HEK293T (cell line): ENCODE results near the gene TBCE.

ENCODE experiments used
- CTCF ChIA-PET: fragments of 350-600 bp; formaldehyde crosslinking; extraction: SDS; loops from one replicate; lab custom pipeline; 2021; ENCODE audit warnings: antibody characterized with exemption, inconsistent platforms; lab: Yijun Ruan, JAX
- POLR2A ChIA-PET: fragments of 350-600 bp; formaldehyde crosslinking; extraction: SDS; loops from one replicate; lab custom pipeline; 2020; ENCODE audit warnings: antibody characterized with exemption, inconsistent platforms; lab: Yijun Ruan, JAX
- DNase-seq: peaks from one replicate; pipeline ENCODE4 v3.0.0; 2012; ENCODE audit warnings: mixed read lengths; ENCODE audit errors: extremely low spot score
- ARNT ChIP-seq: fragments of 450-650 bp; IDR thresholded peaks from 2 replicates; pipeline ENCODE4 v1.6.1; 2017; ENCODE audit warnings: mild to moderate bottlenecking
- BHLHE40 ChIP-seq: fragments of 450-650 bp; IDR thresholded peaks from 2 replicates; pipeline ENCODE4 v1.6.1; 2016; ENCODE audit warnings: mild to moderate bottlenecking, moderate library complexity, borderline replicate concordance
- CTBP1 ChIP-seq: fragments of 450-650 bp; IDR thresholded peaks from 2 replicates; pipeline ENCODE4 v1.6.1; 2016; ENCODE audit warnings: borderline replicate concordance
- ELF4 ChIP-seq: fragments of 450-650 bp; IDR thresholded peaks from 2 replicates; pipeline ENCODE4 v1.6.1; 2017; ENCODE audit warnings: antibody characterized with exemption
- FOXA1 ChIP-seq: fragments of 450-650 bp; IDR thresholded peaks from 2 replicates; pipeline ENCODE4 v1.6.1; 2016; ENCODE audit warnings: mild to moderate bottlenecking
- FOXK2 ChIP-seq: fragments of 450-650 bp; IDR thresholded peaks from 2 replicates; pipeline ENCODE4 v1.6.1; 2016; ENCODE audit warnings: mild to moderate bottlenecking
- FOXM1 ChIP-seq: fragments of 450-650 bp; IDR thresholded peaks from 2 replicates; pipeline ENCODE4 v1.6.1; 2017; ENCODE audit warnings: mild to moderate bottlenecking, borderline replicate concordance
- HDGF ChIP-seq: fragments of 450-650 bp; IDR thresholded peaks from 2 replicates; pipeline ENCODE4 v1.6.1; 2017; ENCODE audit warnings: antibody characterized with exemption, borderline replicate concordance
- L3MBTL2 ChIP-seq: fragments of 450-650 bp; conservative IDR thresholded peaks from 2 replicates; pipeline ENCODE4 v1.6.1; 2016; ENCODE audit warnings: mild to moderate bottlenecking
- LEF1 ChIP-seq: fragments of 450-650 bp; IDR thresholded peaks from 2 replicates; pipeline ENCODE4 v1.6.1; 2017; ENCODE audit warnings: mild to moderate bottlenecking, borderline replicate concordance
- NFRKB ChIP-seq: fragments of 450-650 bp; IDR thresholded peaks from 2 replicates; pipeline ENCODE4 v1.6.1; 2016; ENCODE audit warnings: mild to moderate bottlenecking, moderate library complexity
- SP1 ChIP-seq: fragments of 450-650 bp; IDR thresholded peaks from 2 replicates; pipeline ENCODE4 v1.6.1; 2017
- SUZ12 ChIP-seq: fragments of 450-650 bp; IDR thresholded peaks from 2 replicates; pipeline ENCODE4 v1.6.1; 2016; ENCODE audit warnings: mild to moderate bottlenecking
- TARDBP ChIP-seq: fragments of 450-650 bp; IDR thresholded peaks from 2 replicates; pipeline ENCODE4 v1.6.1; 2016
- ZNF384 ChIP-seq: fragments of 450-650 bp; IDR thresholded peaks from 2 replicates; pipeline ENCODE4 v1.6.1; 2016
- TF ChIP-seq, protein P1 (sequence below): fragments of 450-650 bp; IDR thresholded peaks from 2 replicates; pipeline ENCODE4 v1.6.1; 2016

TBCE gene

DNA sequence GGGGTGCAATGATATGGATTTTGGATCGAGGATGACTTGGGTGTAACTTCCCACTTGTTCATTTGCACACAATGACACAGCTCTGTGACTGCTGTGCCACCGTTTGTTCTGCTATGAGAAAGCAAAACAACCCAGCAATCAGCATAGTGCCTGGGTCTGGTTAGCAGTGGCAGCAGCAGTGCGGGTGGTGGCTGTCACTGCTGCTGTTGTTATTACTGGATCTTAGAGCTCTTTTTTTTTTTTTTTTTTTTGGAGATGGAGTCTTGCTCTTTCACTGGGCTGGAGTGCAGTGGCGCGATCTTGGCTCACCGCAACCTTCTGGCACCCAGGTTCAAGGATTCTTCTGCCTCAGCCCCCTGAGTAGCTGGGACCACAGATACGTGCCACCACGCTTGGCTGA is 56.9 kb downstream of the TBCE start:
- ChIA-PET POLR2A (interaction anchor here (1.2 to 1.4 kb wide), 2 partner anchors 96 to 263 kb away, joined by 4 read pairs; partner anchors contain the start of genes ARID4B, GGPS1 and RBM34), CTCF (interaction anchor here (0.6 to 1.7 kb wide), 2 partner anchors 8 to 332 kb away, joined by 3 to 5 read pairs; no protein-coding TSS in a partner anchor)
- TF ChIP-seq FOXA1 (no peak), ZNF384 (peak; percentile 53; the same call in 1 of the 2 replicates), ARNT (no peak)
- DNase-seq: no peak

GRCh38 chr1:235425357-235425756 is 58.1 kb downstream of the TBCE start:
- ChIA-PET POLR2A (no interaction called here), CTCF (interaction anchor here (1.4 kb wide), 1 partner anchor 9 kb away, joined by 5 read pairs; no protein-coding TSS in a partner anchor)
- TF ChIP-seq LEF1 (no peak), HDGF (no peak), SP1 (no peak), ELF4 (no peak)
- no peak for DNase-seq

DNA sequence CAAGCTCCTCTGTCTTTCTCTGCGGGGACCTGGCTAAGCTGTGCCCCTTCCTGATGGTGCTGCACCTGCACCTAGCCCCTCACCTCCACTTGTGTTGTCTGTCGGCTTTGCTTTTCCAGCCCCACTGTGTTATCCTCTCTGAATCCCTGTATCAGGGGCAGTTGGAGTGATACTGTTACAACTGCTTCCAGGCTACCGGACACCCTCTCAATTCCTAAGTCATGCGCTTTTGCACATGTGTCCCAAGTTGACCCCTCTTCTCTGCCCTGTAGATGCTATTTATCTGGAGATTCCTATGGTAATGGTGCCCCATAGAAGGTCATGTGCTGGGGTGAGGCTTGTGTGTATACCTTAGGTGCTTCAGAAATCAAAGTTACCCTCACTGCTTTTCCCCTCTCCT is 58.9 kb downstream of the TBCE start:
- POLR2A ChIA-PET: no interaction called here
- no peak for DNase-seq
- TF ChIP-seq SP1 (no peak), SUZ12 (no peak), ELF4 (no peak), ZNF384 (no peak), BHLHE40 (no peak), LEF1 (no peak), NFRKB (no peak), CTBP1 (no peak), FOXK2 (no peak), FOXA1 (no peak), L3MBTL2 (no peak)
- TF ChIP-seq, protein P1, sequence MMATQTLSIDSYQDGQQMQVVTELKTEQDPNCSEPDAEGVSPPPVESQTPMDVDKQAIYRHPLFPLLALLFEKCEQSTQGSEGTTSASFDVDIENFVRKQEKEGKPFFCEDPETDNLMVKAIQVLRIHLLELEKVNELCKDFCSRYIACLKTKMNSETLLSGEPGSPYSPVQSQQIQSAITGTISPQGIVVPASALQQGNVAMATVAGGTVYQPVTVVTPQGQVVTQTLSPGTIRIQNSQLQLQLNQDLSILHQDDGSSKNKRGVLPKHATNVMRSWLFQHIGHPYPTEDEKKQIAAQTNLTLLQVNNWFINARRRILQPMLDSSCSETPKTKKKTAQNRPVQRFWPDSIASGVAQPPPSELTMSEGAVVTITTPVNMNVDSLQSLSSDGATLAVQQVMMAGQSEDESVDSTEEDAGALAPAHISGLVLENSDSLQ: no peak
- CTCF ChIA-PET: interaction anchor here (1.4 kb wide), 1 partner anchor 9 kb away, joined by 5 read pairs; no protein-coding TSS in a partner anchor

DNA sequence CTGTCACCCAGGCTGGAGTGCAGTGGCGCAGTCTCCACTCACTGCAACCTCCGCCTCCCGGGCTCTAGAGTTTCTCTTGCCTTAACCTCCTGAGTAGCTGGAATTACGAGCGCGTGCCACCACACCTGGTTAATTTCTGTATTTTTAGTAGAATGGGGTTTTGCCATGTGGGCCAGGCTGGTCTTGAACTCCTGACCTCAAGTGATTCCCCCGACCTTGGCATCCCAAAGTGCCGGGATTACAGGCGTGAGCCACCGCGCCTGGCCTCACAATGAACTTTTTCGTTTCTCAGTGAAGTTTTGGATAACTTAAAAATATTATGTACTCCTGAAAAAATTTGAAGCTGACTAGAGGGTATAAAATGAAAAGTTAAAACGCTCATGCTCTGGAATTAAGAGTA is 59.5 kb downstream of the TBCE start:
- no peak for DNase-seq
- ChIA-PET POLR2A (interaction anchor here (0.6 kb wide), 1 partner anchor 310 kb away, joined by 3 read pairs; no protein-coding TSS in a partner anchor), CTCF (interaction anchor here (0.7 to 1.4 kb wide), 2 partner anchors 10 to 12 kb away, joined by 5 read pairs; no protein-coding TSS in a partner anchor)
- TF ChIP-seq, protein P1: no peak
- TF ChIP-seq SUZ12: no peak
- TF ChIP-seq SP1: no peak
- no peak for TF ChIP-seq TARDBP
- no peak for TF ChIP-seq ARNT
- no peak for TF ChIP-seq ELF4
- no peak for TF ChIP-seq FOXK2
- no peak for TF ChIP-seq ZNF384
- TF ChIP-seq NFRKB: no peak
- TF ChIP-seq CTBP1: no peak
- TF ChIP-seq LEF1: no peak
- no peak for TF ChIP-seq L3MBTL2
- no peak for TF ChIP-seq FOXA1
- TF ChIP-seq HDGF: no peak

- POLR2A ChIA-PET: interaction anchor here (0.6 kb wide), 1 partner anchor 311 kb away, joined by 3 read pairs; no protein-coding TSS in a partner anchor
- CTCF ChIA-PET: interaction anchor here (0.7 to 1.4 kb wide), 2 partner anchors 11 to 13 kb away, joined by 5 read pairs; no protein-coding TSS in a partner anchor
- DNase-seq: no peak
- no peak for TF ChIP-seq FOXA1
- no peak for TF ChIP-seq CTBP1
- TF ChIP-seq, protein P1: no peak
These were observed 60.2 kb downstream of the TBCE start for GRCh38 chr1:235427447-235427846.

DNA sequence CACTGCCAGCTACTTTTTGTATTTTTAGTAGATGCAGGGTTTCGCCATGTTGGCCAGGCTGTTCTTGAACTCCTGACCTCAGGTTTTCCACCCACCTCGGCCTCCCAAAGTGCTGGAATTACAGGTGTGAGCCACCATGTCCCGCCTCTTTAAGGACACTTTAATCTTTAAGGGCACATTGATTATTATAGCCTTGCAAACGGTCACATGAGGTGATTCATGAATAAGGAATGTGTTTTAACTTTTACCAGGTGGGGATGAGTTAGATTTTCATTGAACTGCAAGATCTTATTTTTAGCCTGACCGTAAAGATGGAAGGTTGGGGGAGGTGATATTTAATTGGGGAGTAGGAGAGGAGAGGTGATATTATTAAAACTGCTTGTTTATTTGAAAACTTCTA is 61.9 kb downstream of the TBCE start:
- ChIA-PET POLR2A (no interaction called here), CTCF (no interaction called here)
- no peak for DNase-seq
- TF ChIP-seq ZNF384 (no peak), LEF1 (no peak), CTBP1 (no peak), L3MBTL2 (no peak), SUZ12 (no peak), ELF4 (no peak), TARDBP (no peak), NFRKB (no peak), ARNT (no peak)

DNA sequence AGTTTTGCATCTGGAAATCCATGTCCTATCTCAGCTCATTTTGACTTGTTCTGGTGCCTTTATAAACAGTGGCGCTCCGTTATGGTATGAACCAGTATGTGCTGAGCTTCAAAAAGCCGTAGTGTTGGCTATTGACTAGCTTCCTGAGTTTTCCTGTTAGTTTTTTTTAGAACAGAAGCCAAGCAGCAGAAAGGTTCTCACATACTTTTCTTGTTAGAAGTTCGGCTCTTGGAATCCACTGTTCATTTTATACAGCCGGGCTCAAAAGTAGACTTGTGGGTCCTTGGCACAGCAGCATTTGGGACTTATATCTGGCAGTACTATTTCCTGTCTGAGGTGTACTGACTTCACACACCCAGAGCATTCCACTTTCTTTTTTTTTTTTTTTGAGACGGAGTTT is 63.8 kb downstream of the TBCE start:
- DNase-seq: no peak
- POLR2A ChIA-PET: no interaction called here
- CTCF ChIA-PET: interaction anchor here (0.8 kb wide), 1 partner anchor 171 kb away, joined by 3 read pairs; no protein-coding TSS in a partner anchor
- TF ChIP-seq CTBP1 (no peak), BHLHE40 (no peak), HDGF (no peak), LEF1 (no peak), SUZ12 (no peak), ZNF384 (no peak), TARDBP (no peak), NFRKB (no peak), SP1 (no peak), ELF4 (no peak), FOXA1 (no peak), ARNT (no peak), FOXK2 (no peak), FOXM1 (no peak), L3MBTL2 (no peak)
- TF ChIP-seq, protein P1: no peak
